DMS53 treated with DMSO at 0.1 percent for 48 hours (cell line): ENCODE data around the gene MGAT4C.
"Not testable (repeated sequence)": the region's sequence is repeated elsewhere in the genome, so short reads cannot be mapped to it uniquely, and the experiment has no call there.

Experiments
- DNase-seq: peaks from one replicate; lab custom pipeline; 2025; ENCODE audit not compliant: unreplicated experiment; lab: John Stamatoyannopoulos, UW

Gene MGAT4C

GRCh38 chr12:86139671-86140070 is 116.5 kb downstream of the MGAT4C start:
- no peak for DNase-seq

GRCh38 chr12:86138770-86139169 is 117.4 kb downstream of the MGAT4C start:
- no peak for DNase-seq

- no peak for DNase-seq
Measured at GRCh38 chr12:86137936-86138335, 118.3 kb downstream of the MGAT4C start.

- DNase-seq = no peak
Measured at GRCh38 chr12:86134561-86134960, 121.6 kb downstream of the MGAT4C start.

- DNase-seq = not testable (repeated sequence)
Measured at GRCh38 chr12:86126900-86127299, 129.3 kb downstream of the MGAT4C start.

- no peak for DNase-seq
Measured at GRCh38 chr12:86122846-86123468, 133.2 kb downstream of the MGAT4C start.

GRCh38 chr12:86118161-86118560 is 138.0 kb downstream of the MGAT4C start:
- no peak for DNase-seq

- no peak for DNase-seq
Measured at GRCh38 chr12:86117711-86118110, 138.5 kb downstream of the MGAT4C start.

- DNase-seq = no peak
Measured at GRCh38 chr12:86104087-86104486, 152.1 kb downstream of the MGAT4C start.

- no peak for DNase-seq
Measured at GRCh38 chr12:86097161-86097560, 159.0 kb downstream of the MGAT4C start.

GRCh38 chr12:86091681-86092080 is 164.5 kb downstream of the MGAT4C start:
- DNase-seq = no peak

GRCh38 chr12:86081843-86082242 is 174.3 kb downstream of the MGAT4C start:
- no peak for DNase-seq

- DNase-seq = not testable (repeated sequence)
Measured at GRCh38 chr12:86059052-86059451, 197.1 kb downstream of the MGAT4C start.

GRCh38 chr12:86057092-86057845 is 198.9 kb downstream of the MGAT4C start:
- no peak for DNase-seq

- no peak for DNase-seq
Measured at GRCh38 chr12:86052921-86053320, 203.3 kb downstream of the MGAT4C start.

- no peak for DNase-seq
Measured at GRCh38 chr12:86050010-86050409, 206.2 kb downstream of the MGAT4C start.

GRCh38 chr12:86044396-86044795 is 211.8 kb downstream of the MGAT4C start:
- no peak for DNase-seq

GRCh38 chr12:86042062-86042461 is 214.1 kb downstream of the MGAT4C start:
- no peak for DNase-seq

- no peak for DNase-seq
Measured at GRCh38 chr12:86018361-86018760, 237.8 kb downstream of the MGAT4C start.

GRCh38 chr12:86015026-86015425 is 241.2 kb downstream of the MGAT4C start:
- DNase-seq = no peak

- DNase-seq = no peak
Measured at GRCh38 chr12:86006727-86007126, 249.5 kb downstream of the MGAT4C start.

GRCh38 chr12:85998074-85998473 is 258.1 kb downstream of the MGAT4C start:
- no peak for DNase-seq

GRCh38 chr12:85996280-85996679 is 259.9 kb downstream of the MGAT4C start:
- no peak for DNase-seq
